HS-27A (cell line): ENCODE data around the gene ZFX.
"Not testable (repeated sequence)": the region's sequence is repeated elsewhere in the genome, so short reads cannot be mapped to it uniquely, and the experiment has no call there.

ENCODE experiments used
- DNase-seq: peaks from one replicate; pipeline ENCODE4 v3.0.0-alpha.2; 2012; ENCODE audit warnings: low read depth, missing footprints

ZFX gene

GRCh38 chrX:24149351-24150050, at the start of gene ZFX:
ZFX (plus strand) TSS chrX:24149729; CDS start chrX:24172743, 23,014 bp downstream.
- DNase-seq, result no peak

GRCh38 chrX:24100713-24101112, 48.8 kb upstream of the ZFX start:
- no peak for DNase-seq

DNA sequence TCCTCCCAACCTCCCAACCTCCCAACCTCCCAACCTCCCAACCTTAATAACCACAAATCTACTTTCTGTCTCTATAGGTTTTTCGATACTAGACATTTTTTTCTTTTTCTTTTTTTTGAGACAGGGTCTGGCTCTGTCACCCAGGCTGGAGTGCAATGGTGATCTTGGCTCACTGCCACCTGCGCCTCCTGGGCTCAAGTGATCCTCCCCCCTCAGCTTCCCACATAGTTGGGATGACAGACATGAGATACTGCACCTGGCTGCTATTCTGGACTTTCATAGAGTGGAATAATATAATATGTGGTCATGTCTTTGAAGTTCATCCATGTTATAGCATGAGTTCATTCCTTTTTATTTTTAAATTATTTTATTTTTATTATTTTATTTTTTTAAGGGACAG, 39.5 kb upstream of the ZFX start:
- DNase-seq, result no peak

DNA sequence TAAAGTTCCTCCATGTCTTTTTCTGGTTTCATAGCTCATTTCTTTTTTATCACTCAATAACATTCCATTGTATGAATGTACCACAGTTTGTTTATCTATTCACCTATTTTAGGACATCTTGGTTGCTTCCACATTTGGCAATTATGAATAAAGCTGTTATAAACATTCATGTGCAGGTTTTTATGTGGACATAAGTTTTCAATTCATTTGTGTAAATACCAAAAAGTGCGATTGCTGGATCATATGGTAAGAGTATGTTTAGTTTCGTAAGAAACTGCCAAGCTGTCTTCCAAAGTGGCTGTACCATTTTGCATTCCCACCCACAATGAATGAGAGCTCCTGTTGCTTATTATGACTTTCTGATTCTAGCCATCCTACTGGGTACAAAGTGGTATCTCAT, 36.3 kb upstream of the ZFX start:
- no peak for DNase-seq

- DNase-seq, result no peak
Observed at GRCh38 chrX:24117258-24117657, 32.3 kb upstream of the ZFX start.

DNA sequence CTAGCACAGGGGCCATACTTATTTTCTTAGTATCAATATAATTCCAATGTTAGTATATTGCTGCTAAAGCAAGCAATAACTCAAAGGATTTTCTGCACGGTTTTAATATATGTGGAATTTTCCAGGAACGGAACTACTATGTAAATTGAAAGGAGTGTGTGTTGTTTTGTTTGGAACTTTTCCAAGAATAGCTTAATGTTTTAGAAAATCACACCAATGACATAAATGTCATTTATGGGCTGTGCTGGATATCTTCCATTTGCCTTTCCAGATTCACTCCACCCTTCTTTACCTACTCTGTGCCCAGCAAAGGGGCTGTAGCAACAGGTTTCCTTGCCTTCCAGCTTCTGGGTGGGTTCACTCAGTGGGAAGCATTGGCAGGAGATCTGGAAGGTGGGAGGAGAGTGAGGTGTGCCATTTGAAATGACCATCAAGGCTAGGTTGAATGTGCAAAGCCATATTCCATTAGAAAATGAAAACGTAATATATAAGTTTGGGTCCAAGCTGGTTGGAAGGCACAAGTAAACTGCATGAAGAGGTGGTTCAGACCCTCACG, 25.2 kb upstream of the ZFX start:
- DNase-seq, result no peak

- DNase-seq, result no peak
Observed at GRCh38 chrX:24125028-24125612, 24.4 kb upstream of the ZFX start.

DNA sequence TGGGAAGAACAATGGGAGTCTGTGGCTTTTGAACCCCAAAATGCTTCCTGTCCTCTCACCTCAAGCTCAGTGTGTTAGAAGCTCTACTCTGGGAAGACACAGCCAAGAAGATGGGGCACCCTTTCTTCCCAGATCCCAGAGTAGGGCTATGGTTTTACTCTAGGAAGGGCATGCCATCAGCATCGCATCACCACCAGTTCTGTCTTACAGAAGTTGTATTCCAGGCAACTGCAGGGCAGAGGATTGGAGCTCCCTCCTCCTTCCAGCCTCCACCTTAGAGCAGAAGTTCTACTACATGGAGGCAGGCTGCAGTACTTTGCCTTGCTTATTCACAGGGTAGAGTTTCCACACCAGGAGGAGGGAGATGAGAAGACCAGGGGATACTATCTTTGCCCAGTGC, 18.1 kb upstream of the ZFX start:
- no peak for DNase-seq

GRCh38 chrX:24133312-24133711, 16.2 kb upstream of the ZFX start:
- no peak for DNase-seq

- DNase-seq, result not testable (repeated sequence)
Observed at GRCh38 chrX:24135768-24136167, 13.8 kb upstream of the ZFX start.

DNA sequence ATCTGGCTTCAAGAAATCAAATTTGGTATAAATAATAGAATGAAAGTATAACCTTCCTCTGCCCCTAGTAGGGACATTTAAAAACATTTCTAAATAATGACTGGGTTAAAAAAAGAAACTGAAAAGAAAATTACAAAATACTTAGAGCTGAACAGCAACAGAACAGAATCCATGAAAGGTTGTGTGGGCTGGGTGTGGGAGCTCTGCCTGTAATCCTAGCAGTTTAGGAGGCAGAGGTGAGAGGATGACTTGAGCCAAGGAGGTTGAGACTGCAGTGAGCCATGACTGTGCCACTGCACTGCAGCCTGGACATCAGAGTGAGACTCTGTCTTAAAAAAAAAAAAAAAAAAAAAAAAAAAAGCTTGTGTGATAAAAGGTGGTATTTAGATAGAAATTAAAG, 12.3 kb upstream of the ZFX start:
- no peak for DNase-seq

- DNase-seq, result not testable (repeated sequence)
Observed at GRCh38 chrX:24143982-24144381, 5.5 kb upstream of the ZFX start.

- DNase-seq, result no peak
Observed at GRCh38 chrX:24144528-24144927, 5.0 kb upstream of the ZFX start.

GRCh38 chrX:24145303-24146186, 4.0 kb upstream of the ZFX start:
- no peak for DNase-seq

GRCh38 chrX:24146283-24146949, 3.1 kb upstream of the ZFX start:
- DNase-seq, result no peak

DNA sequence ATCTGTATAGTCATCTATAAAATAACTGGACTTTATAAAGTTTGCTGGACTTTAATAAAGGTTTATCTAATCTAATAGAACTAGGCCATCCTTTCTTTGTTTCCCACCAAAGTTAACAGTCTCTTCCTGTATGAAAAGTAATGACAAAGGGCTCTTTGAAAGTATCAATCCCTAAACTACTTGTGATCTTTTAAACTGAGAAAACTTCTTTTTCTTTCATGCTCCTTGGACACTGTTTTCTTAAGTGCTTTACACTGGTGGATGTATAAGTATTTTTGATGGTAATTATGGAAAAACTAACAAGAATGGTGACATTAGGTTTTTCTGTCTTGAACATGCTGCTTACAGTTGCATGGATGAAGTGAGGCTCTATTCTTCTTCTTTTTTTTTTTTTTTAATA, 2.4 kb upstream of the ZFX start:
- DNase-seq, result no peak

DNA sequence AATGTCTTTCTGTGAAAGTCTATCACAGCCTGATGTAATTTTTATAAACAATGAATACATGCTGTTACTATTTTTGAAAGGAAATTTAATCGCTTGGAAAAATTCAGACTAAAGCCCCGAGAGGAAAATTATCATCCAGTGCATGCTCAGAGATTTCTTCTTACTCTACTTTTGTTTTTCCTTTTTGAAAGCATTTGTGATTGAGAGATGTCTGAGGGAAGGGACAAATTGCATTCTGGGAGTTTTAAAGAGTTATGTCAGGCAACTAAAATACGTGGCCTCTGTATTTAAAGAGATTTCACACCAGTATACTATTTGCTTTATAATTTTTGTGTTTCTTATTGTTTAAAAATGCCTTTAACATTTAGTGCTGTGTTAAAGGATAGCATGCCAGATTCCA, 1.4 kb upstream of the ZFX start:
- no peak for DNase-seq

GRCh38 chrX:24148535-24149350, 786 bp upstream of the ZFX start:
- no peak for DNase-seq

GRCh38 chrX:24150051-24150790, 692 bp downstream of the ZFX start:
- DNase-seq, result no peak

GRCh38 chrX:24150898-24151297, 1.4 kb downstream of the ZFX start:
- no peak for DNase-seq

GRCh38 chrX:24151513-24151912, 2.0 kb downstream of the ZFX start:
- DNase-seq, result no peak
